ENCODE measurements around the gene ARHGAP26.
"Not testable (repeated sequence)": the region's sequence is repeated elsewhere in the genome, so short reads cannot be mapped to it uniquely, and the experiment has no call there.

Gene ARHGAP26

DNA sequence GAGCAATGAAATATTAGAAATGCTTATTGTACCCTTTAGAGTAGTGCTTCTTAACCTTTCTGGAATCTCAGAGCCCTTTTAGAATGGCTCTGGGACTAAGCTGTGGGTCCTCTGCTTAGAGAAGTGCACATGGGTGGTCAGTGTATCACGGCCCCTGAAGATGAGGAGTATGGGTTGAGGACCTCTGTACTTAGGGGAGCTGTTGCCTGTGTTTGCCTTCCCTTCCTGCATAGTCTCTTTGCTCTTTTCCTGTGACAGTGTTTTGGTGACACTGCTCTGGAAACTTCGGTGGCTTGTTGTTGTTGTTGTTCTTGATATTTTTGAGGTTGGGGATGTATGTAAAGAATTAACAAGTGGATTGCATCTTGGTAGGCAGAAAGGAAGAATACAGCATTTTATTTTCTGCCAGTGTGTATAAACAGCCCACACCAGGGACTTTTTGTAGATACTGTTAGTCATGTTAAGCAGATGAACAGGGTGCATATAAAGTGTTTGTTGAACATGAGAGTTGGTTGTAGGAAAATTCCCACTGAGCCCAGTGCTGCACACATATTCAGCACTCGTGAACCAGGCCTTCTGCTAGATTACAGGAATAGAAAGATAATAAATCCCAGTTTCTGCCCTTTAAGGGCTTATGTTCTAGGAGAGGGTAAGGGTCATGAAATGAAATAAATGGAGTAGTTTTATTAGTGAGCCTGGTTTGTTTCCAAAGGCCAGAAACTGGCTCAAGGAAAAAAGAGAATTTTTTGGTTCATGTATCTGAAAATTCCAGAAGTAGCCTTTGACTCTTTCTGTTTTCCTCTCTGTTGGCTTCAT, 199.7 kb downstream of the ARHGAP26 start:
- no peak for DNase-seq

DNA sequence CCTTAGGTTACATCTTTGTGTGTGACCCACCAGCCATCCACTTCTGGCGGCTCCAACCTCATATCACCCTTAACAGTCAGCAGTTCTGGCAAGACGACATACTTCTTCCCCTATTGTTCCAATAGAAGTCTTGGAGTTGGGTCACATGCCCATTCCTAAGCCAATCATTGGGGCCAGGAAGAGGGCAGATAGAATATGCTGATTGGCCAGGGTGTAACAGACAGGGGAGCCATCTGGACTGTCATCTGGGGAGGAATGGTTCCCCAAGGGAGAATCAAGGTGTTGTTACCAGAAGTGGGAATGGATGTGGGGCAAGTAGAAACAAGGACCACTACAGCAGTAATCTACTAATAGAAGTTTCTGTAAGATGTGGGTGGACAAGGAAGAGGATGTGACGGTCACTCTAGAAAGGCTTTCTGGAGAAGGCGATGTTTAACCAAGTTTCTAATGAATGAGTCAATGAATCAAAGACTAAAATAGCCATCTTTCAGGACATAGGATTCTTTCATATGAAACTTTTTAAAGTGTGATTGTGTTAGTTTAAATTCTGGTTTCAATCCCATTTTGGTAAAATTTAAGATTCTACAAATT, 200.4 kb downstream of the ARHGAP26 start:
- DNase-seq = no peak

DNA sequence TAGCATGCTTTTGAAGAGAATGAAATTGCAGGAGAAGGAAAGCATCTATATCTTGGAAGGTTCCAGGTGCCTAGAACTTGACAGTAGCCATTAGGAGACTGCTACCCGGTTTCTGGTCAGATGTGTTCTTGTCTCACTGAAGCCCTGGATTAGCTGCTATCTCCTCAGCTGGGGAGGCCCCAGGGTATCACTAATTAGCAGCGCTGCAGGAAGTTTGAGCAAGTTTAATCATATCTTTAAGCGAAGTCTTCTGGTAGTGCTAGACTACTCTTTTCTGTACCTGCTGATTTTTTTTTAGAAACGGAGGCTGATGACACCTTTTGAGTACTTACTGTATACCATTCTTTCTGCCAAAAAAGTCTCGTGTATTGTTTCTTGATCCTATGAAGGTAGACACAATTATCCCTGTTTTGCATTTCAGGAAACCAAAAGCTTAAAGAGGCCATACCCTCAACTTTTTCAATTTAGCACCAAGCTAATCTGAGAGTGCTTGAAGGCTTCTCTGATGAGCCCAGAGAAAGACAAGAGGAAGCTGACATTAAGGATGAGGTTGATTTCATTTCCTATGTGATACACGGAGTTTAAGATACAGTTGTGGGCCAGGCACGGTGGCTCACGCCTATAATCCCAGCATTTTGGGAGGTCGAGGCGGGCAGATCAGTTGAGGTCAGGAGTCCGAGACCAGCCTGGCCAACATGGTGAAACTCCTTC, 201.3 kb downstream of the ARHGAP26 start:
- no peak for DNase-seq

DNA sequence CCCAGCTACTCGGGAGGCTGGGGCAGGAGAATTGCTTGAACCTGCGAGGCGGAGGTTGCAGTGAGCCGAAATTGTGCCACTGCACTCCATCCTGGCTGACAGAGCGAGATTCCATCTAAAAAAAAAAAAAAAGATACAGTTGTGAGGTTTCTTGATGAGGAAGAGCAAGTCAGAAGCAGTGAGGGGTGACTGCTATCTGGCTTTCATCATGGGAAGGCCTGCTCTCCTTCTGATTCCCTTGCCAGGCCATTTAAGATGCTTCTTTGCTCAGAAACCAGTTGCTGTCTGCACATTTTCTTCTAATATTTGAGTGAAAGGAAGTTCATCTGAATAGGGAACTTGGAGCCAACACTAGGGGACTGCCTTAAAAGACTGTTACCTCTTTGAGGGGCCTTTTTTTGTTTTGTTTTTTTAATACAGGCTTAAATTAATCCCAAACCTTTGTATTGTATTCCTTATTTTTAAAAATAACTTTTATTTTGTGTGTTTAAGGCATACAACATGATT, 201.9 kb downstream of the ARHGAP26 start:
- DNase-seq = no peak

DNA sequence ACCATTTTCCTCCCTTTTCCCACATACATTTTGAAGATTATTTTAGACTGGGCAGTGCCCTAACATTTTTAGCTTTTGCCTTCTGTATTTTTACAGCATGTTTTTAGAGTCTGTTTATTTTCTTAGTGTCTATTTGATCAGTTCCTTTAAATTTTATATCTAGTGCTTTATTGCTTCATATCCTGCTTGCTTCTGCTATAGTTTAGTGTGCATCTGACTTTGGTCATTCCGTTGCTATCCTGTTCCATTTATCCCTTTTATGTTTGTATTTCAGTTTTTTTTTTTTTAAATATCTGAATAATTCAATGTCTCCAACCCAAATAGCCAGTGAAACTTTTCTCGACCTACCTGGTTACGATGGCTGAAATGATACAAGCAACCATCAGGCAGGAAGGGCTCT, 203.8 kb downstream of the ARHGAP26 start:
- DNase-seq = no peak

DNA sequence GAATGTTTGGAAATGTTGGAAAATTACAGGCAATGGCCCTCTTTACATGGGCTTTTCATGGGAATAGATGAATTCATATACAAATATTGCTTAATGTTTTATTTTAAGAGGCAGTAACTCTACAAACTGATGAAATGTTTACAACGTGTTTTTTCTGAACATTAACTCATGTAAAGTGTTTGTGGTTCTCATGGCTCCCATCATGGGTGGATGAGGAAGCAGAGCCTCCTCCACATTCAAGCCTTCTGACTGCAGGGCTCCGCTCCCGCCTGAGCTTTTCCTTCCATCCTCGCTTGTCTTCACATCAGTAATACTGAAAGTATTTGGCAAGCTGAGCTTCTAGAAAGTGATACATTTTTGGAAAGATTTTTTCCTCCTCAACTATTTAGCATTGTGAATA, 204.2 kb downstream of the ARHGAP26 start:
- DNase-seq = no peak

DNA sequence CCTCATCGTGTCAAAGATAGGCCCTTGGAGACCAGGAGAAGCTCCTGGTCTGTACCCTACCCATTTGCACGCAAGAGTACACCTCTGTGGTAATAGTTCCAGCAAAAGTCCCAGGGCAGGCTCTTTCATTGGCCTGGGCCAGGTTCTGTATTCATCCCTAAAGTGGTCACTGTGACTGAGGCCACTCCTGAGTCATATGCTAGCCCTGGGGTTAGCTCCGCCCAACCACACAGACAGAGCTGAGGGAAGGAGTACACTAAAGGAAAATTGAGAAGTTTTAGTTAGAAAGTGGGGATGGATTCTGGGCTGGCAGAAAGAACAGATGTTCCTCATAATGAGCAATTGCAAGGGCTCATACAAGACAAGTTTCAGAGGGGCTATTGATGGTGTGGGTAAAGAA, 206.7 kb downstream of the ARHGAP26 start:
- DNase-seq = peak; percentile 44

DNA sequence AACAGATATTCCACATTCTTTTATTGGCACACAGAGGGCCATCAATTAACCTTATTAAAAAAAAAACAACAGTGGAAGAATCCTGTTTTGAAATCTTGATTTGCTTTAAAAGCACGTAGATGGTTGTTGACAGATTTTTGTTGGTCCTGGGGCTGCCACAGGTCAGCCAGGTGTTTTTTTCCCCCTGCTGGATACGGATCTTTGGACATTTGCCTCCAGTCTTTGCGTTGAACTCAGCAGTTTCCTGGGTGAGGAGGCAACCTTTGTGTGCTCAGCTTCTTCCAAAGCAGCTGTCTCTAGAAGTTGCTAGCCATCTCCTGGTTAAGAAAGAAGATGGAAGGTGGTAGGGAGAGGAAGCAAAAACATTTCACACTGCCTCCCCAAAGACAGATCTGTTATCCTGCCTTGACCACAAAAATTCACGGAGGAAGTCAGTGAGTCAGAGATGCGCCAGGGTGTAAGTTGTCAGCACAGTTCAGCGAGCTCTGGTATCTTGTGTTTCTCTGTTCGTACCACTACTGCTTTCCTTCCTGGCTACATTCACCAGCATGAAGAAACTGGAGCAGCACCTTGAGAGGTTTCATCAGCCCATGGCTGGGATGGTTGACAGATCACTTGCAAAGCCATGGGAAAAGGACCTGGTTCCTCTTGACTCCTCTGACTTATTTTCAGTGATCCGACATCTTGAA, 207.3 kb downstream of the ARHGAP26 start:
- peak; percentile 66 for DNase-seq

DNA sequence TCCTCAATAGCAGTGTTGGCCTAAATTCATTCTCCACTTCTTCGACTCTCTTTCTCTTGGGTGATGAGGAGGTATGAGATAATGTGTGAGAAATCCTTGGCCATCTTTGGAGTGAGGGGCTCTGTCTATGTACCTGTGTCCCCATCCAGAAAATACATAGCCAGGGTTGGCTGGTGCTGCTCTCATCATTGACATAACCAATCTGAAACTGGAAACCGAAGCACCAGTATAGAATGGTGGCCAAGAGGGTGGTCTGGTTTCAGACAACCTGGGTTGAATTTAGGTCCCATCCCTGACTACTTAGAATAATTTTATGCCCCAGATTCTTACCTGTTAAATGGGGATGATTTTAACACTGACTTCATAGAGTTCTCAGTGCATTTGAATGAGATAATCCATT, 208.1 kb downstream of the ARHGAP26 start:
- no peak for DNase-seq

DNA sequence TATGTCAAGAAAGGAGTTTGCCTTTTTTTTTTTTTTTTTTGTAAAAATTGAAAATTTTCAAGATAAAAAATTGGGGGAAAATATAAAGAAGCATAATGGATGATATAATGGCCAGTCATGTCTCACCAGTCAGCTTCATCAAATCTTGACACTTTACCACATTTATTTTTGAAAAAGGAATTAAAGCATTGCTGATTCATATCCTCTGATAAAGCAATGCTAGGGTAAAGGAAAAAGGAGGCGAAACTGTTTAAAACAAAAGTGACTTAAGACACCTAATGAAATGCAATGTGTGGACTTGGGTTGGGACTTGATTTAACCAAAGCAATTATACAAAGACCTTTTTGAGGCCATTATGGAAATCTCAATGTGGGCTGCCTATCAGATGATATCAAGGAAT, 208.5 kb downstream of the ARHGAP26 start:
- DNase-seq = no peak

DNA sequence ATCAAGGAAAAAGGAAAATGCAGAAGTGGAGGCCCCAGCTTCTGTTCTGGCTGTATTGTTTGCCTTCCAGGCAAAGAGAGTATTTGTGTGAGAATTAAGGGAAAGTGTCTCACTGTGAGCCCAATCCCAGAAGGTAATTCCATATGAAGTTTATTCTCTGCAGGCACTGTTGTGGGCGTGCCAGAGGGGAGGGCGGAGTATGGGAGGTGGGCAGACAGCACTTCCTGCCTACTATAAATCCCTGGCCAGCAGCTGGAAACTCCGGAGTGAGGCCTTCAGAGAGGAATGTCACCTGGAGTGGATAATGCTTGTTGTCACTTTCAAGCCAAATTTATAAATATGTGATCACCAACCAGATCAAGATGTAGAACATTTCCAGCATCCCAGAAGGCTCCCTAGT, 209.5 kb downstream of the ARHGAP26 start:
- no peak for DNase-seq

DNA sequence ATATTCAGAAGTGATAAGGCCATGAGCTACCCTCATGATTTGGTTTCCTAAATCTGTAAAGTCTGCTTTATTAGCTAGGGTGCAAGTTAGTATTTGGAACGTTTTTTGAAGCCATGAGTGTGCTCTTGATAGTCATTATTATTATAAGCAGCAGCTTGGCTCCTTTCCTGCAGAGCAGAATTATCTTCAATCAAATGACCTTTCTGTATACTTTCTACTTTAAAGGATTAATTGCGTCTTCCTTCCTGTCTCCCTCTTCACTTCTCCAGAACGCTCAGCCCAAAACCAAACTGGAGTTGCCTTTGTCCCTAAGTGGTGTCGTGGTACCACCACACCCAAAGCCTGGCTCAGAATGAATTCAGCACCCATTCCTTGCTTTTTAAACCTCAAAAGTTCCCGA, 211.3 kb downstream of the ARHGAP26 start:
- no peak for DNase-seq

DNA sequence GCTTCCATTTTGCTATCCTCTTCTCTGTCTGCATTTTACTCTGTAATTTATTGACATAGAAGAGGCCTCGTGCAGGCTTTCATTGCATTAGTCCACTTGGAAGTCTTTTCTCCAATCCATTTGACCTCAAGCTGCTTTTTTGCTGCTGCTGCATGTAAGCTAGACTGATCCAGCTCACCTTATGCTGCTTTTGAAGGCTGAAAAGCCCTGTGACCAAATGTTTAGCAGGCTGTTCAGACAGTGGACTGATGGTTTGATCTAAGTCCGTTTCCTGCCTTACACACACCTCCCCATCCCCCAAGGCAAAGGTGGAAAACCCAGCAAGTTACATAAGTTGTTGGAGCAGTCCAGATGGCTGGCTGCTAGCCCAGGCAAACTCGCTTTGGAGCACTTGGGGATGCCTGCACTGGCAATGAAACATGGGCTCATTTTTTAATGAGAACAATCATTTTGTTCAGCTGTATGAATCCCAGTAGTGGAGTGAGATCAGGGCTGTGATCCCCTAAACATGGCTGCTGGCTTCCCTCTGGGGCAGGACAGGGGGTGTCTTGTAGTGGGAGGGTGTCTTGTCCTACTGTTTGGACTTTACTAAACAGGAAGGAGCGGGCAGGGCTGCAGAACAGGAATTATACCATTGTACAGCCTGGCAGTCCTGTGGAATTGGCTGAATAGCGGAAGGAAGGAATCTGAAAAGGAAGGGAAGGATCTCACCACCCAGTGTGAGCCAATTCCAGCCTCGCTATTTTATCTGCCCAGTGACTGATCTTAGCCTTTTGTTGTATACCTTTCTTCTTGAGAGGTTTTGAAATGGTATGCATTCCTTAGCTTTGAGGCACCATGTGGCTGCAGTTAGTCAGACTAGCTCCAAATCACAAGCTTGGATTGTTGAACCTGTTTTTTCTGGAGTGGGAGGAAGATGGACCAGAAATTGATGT, 212.0 kb downstream of the ARHGAP26 start:
- no peak for DNase-seq

DNA sequence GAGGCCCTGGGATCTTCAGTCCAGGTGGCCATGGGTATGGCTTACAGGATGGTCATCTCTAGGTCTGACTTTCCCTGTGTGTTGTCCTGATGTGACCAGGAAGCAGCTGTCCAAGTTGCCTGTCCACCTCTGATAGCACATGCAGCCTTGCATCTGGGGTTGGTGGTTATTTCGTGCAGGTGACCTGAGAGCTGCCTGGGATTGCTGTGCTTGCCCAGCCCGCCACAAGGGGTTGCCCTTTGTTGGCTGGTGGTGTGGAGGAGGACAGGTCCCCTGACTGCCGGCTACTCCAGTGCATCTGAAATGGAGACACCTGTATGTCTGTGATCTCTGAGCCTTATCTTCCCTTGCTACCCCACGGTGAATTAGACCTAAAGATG, 212.6 kb downstream of the ARHGAP26 start:
- no peak for DNase-seq

DNA sequence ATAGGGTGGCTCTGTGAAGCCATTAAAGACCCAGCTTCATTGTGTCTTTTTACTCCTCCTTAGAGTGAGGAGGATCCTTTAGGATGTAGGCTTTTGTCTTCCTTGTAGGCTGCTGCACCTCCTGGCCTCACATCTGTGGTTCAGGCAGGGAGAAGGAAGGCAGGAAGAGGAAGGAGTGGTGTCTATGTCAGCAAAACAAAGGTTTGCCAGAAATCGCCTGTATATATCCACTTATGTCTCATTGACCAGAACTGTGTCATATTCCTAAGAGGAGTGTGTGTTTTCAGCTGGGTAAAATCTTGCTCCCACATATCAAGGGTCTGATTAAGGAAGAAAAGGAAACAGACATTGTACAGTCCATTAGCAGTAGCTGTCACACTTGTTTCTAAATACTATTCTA, 213.8 kb downstream of the ARHGAP26 start:
- no peak for DNase-seq

DNA sequence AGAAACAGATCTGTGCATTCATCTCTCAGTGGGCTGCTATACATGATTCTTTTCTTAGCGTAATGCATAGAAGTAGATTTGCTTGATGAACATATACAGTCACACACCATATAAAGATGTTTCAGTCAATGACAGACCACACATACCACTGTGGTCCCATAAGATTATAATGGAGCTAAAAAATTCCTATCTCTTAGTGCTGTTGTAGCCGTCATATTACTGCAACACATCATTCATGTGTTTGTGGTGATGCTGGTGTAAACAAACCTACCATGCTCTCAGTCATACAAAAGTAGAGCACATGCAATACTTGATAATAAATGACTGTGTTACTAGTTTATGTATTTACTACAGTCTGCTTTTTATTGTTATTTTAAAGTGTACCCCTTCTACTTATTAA, 214.3 kb downstream of the ARHGAP26 start:
- no peak for DNase-seq

DNA sequence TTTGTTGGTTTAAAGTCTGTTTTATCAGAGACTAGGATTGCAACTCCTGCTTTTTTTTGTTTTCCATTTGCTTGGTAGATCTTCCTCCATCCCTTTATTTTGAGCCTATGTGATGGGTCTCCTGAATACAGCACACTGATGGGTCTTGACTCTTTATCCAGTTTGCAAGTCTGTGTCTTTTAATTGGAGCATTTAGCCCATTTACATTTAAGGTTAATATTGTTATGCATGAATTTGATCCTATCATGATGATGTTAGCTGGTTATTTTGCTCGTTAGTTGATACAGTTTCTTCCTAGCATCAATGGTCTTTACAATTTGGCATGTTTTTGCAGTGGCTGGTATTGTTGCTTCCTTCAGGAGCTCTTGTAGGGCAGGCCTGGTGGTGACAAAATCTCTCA, 219.1 kb downstream of the ARHGAP26 start:
- DNase-seq = not testable (repeated sequence)

DNA sequence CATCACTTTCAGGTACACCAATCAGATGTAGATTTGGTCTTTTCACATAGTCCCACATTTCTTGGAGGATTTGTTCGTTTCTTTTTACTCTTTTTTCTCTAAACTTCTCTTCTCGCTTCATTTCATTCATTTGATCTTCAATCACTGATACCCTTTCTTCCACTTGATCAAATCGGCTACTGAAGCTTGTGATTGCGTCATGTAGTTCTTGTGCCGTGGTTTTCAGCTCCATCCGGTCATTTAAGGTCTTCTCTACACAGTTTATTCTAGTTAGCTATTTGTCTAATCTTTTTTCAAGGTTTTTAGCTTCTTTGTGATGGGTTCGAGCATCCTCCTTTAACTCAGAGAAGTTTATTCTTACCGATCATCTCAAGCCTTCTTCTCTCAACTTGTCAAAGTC, 219.9 kb downstream of the ARHGAP26 start:
- not testable (repeated sequence) for DNase-seq

DNA sequence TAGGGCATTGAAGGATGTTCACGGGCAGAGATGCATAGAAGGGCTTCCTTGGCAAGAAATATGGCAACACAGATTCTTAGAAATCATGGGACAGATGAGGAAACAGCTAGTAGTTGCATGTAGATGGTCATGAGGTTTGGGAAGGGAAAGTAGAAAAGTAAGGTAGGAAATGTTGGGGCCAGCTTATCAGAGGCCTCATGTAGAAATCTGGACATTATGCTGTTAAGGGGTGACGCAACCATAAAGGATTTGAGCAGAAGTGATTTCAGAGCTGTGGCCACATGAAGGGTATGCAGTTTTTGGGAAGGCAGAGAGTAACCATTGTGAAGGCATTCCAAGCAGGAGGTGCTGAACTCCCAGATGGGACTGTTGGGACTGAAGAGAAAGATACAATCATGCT, 224.0 kb downstream of the ARHGAP26 start:
- peak; percentile 9 for DNase-seq

DNA sequence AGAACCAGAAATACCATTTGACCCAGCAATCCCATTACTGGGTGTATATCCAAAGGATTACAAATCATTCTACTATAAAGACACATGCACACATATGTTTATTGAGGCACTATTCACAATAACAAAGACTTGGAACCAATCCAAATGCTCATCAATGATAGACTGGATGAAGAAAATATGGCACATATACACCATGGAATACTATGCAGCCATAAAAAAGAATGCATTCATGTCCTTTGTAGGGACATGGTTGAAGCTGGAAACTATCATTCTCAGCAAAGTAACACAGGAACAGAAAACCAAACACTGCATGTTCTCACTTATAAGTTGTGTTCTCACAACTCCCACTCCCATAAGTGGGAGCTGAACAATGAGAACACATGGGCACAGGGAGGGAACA, 225.4 kb downstream of the ARHGAP26 start:
- not testable (repeated sequence) for DNase-seq

DNA sequence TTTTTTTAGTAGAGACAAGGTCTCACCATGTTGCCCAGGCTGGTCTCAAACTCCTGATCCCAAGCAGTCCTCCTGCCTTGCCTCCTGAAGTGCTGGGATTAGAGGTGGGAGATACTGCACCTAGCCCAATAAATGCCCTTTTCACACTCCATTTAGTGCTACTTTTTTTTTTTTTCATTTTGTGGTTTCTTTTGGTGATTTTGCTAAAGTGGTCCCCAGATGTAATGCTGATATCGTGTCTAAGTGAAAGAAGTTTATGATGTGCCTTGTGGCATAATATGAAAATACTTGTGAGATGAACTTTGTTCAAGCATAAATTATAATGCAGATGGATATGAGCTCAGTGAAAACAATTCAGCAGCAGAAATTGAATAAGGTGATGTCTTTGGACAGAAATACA, 227.4 kb downstream of the ARHGAP26 start:
- DNase-seq = no peak

DNA sequence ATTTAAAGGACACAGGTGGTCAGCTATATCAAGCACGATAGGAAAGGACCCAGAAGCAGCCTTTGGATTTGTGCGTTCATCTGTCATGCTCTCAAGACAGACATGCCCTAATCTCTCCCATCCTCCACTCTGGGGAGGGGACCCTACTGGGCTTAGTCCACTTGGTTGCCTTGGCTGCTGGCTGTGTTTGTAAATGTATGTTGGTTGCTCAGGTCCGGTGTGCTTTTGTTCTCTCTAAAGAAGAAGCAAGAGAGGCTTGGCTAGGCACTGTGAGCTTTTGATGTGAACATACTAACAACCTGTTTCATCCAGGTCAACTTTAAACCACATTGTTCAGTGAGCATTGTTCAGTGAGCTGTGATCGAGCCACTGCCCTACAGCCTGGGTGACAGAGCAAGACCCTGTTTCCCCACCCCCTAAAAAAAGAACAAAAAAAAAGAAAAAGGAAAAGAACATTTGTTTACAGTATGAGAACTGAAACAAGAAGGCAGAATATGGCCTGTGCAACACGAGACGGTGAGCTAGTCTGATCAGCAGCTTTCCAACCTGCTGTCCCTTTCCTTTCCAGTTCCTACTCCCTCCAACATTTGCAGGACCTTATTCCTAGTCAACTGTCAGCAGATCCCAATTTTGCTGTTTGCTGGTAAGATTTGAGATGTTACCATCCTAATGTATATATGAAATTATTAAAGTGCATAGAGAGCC, 228.3 kb downstream of the ARHGAP26 start:
- DNase-seq = no peak
